ENCODE measurements around the gene FBXW2. TPM values are rescaled to one million over a fixed set of nuclear protein-coding genes. Genes with fewer than 3 reads are reported as not detected.

The FBXW2 gene
- total and polyA plus RNA-seq, 2 donors (not counting 3 experiments of a cell fraction or from before 2014, with no cell fraction given): 32.5 to 70.2 TPM

- FAIRE-seq (no peak), DNase-seq (ENCODE audit: low read depth, low spot score) (no peak)
- BruUV-seq (replicated peaks): no TSS peak
- Histone ChIP-seq H3K4me2 (ENCODE audit: insufficient read depth, low read length) (no peak overlapping the region), H3K4me1 (ENCODE audit: control insufficient read depth, extremely low read depth, insufficient read depth, low read length) (no peaks in the 10 kb centered on the region), H3K9me1 (replicated peaks; ENCODE audit: control insufficient read depth, extremely low read depth, insufficient read depth, low read length) (no peaks in the 10 kb centered on the region), H3K4me3 (replicated peaks in 1 of 3; ENCODE audit: insufficient read depth in 1 of 3, low read depth in 1 of 3, low read length in 3 of 3) (no peak overlapping the region), H3K9me3 (replicated peaks; ENCODE audit: control insufficient read depth, insufficient read depth, low read length) (no peaks in the 10 kb centered on the region), H3K27me3 (ENCODE audit: control insufficient read depth in 2 of 2, insufficient read depth in 2 of 2, low read length in 2 of 2) (no peaks in the 10 kb centered on the region), H3K79me2 (ENCODE audit: control insufficient read depth, insufficient read depth, low read length) (peaks cover 6% of the 10 kb centered on the region), H4K20me1 (replicated peaks; ENCODE audit: control insufficient read depth, extremely low read depth, insufficient read depth, low read length) (no peaks in the 10 kb centered on the region), H3K27ac (ENCODE audit: insufficient read depth, low read depth, low read length) (no peak overlapping the region), H3K9ac (replicated peaks; ENCODE audit: extremely low read depth, insufficient read depth, low read length) (no peak overlapping the region), H2AFZ (ENCODE audit: low read depth, low read length) (no peak overlapping the region), H3K36me3 (ENCODE audit: control insufficient read depth in 2 of 2, extremely low read depth in 1 of 2, insufficient read depth in 2 of 2, low read length in 2 of 2) (peaks cover 6 to 9% of the 10 kb centered on the region in 2 experiments)
- intact Hi-C loops (cut with micrococcal nuclease): no loop called here
- ChIA-PET POLR2A (no interaction called here), CTCF (no interaction called here)
- dilution Hi-C loops (cut with MboI; ENCODE audit: extremely low pct_ligation_motif_present, low sequenced_read_pairs): no loop called here
- no peak for TF ChIP-seq GATA2 (IDR thresholded peaks at IDR 0.05; ENCODE audit: insufficient read depth, insufficient read length, low read depth, low read length)
- no peak for TF ChIP-seq FOS (IDR thresholded peaks at IDR 0.05; ENCODE audit: borderline replicate concordance, insufficient read depth, low read length)
- no peak for TF ChIP-seq POLR2AphosphoS5 (IDR thresholded peaks at IDR 0.05; ENCODE audit: insufficient read depth, low read depth, low read length)
- no peak for TF ChIP-seq CTCF (IDR thresholded peaks at IDR 0.05; ENCODE audit: extremely low read depth in 1 of 2, insufficient read depth in 1 of 2, low read depth in 1 of 2, low read length in 2 of 2)
- TF ChIP-seq MAX (IDR thresholded peaks at IDR 0.05; ENCODE audit: insufficient read depth, insufficient read length): no peak
- TF ChIP-seq JUN (IDR thresholded peaks at IDR 0.05; ENCODE audit: borderline replicate concordance, insufficient read depth, insufficient read length, low read depth): no peak
- no peak for TF ChIP-seq POLR2A (IDR thresholded peaks at IDR 0.05; ENCODE audit: low read depth, low read length)
- no peak for TF ChIP-seq MYC (IDR thresholded peaks at IDR 0.05; ENCODE audit: low read depth, low read length)
- TF ChIP-seq EZH2 (IDR thresholded peaks at IDR 0.05; ENCODE audit: borderline replicate concordance, low read depth, low read length, severe bottlenecking): no peak
Observed at GRCh38 chr9:120775859-120776258, 17.4 kb downstream of the FBXW2 start.
